Astrocyte (in vitro differentiated cells and primary cell): ENCODE data around the gene DUOXA1.

Experiments used
- CTCF ChIP-seq: IDR thresholded peaks from 2 replicates; pipeline ENCODE4 v1.5.1; 2011; ENCODE audit warnings: low read depth, mild to moderate bottlenecking, inconsistent platforms, low read length, moderate library complexity; ENCODE audit not compliant: insufficient read depth
- EZH2 ChIP-seq: IDR thresholded peaks from 2 replicates; pipeline ENCODE4 v1.6.1; 2012; ENCODE audit warnings: mild to moderate bottlenecking, low read length, inconsistent platforms; ENCODE audit not compliant: insufficient read depth

GRCh38 chr15:45137703-45138102, 8.0 kb upstream of the DUOXA1 start:
- TF ChIP-seq EZH2 (no peak), CTCF (no peak)
